ENCODE data around the gene CNGA2.

GRCh38 chrX:151715752-151716151, 18.8 kb upstream of the CNGA2 start, which contains the start of gene FATE1:
- TF ChIP-seq CTCF (IDR thresholded peaks at IDR 0.05), result no peak
- no peak for TF ChIP-seq ZFX (IDR thresholded peaks at IDR 0.05; ENCODE audit: borderline replicate concordance)
